Keratinocyte (primary cell): ENCODE results near the gene PPP1R7. TPM values are rescaled to one million over a fixed set of nuclear protein-coding genes. Genes with fewer than 3 reads are reported as not detected.

Experiments
- DNase-seq: peaks from one replicate; pipeline ENCODE4 v3.0.0-alpha.2; 2011; ENCODE audit warnings: low read depth, missing footprints, low spot score
- FAIRE-seq: peaks from 2 replicates; lab custom pipeline; 2011; peaks lifted over from hg19 to GRCh38; lab: Jason Lieb, UNC
- H2AFZ ChIP-seq: 2 replicates; pipeline ENCODE4 v1.6.0; 2012; ENCODE audit warnings: low read length, control low read depth, inconsistent platforms; ENCODE audit not compliant: control insufficient read depth
- H3K27ac ChIP-seq: 2 replicates; pipeline ENCODE4 v1.5.1; 2011; ENCODE audit warnings: low read length; ENCODE audit not compliant: control insufficient read depth, insufficient read depth
- H3K27me3 ChIP-seq: 3 replicates; pipeline ENCODE4 v1.6.0; 2011; ENCODE audit warnings: low read length; ENCODE audit not compliant: control insufficient read depth, insufficient read depth; ENCODE audit errors: extremely low read depth
- H3K36me3 ChIP-seq, 2 experiments: 2 replicates in 1 of 2; 3 replicates in 1 of 2; pipeline ENCODE4 v1.5.1; 2011; ENCODE audit warnings: low read length in 2 of 2, mild to moderate bottlenecking in 1 of 2; ENCODE audit not compliant: control insufficient read depth in 2 of 2, insufficient read depth in 2 of 2; ENCODE audit errors: extremely low read depth in 1 of 2
- H3K4me1 ChIP-seq: 3 replicates; pipeline ENCODE4 v1.5.1; 2011; ENCODE audit warnings: low read length; ENCODE audit not compliant: control insufficient read depth, insufficient read depth; ENCODE audit errors: extremely low read depth
- H3K4me2 ChIP-seq: 3 replicates; pipeline ENCODE4 v1.6.0; 2011; ENCODE audit warnings: low read depth, low read length; ENCODE audit not compliant: control insufficient read depth, insufficient read depth; ENCODE audit errors: extremely low read depth
- H3K4me3 ChIP-seq, 3 experiments: fragments of 200-600 bp in 1 of 3; sonication (generic) in 1 of 3; 2 replicates in 2 of 3; 3 replicates in 1 of 3; pipeline ENCODE4 v1.5.1; 2011 to 2016; ENCODE audit warnings: low read length in 3 of 3, mild to moderate bottlenecking in 3 of 3, control low read depth in 2 of 3, inconsistent platforms in 1 of 3, low read depth in 1 of 3, mixed read lengths in 1 of 3, mixed run types in 1 of 3, moderate library complexity in 1 of 3; ENCODE audit not compliant: control insufficient read depth in 2 of 3, insufficient read depth in 2 of 3; ENCODE audit errors: extremely low read depth in 1 of 3
- H3K79me2 ChIP-seq: 2 replicates; pipeline ENCODE4 v1.6.0; 2012; ENCODE audit warnings: low read length; ENCODE audit not compliant: control insufficient read depth, insufficient read depth
- H3K9ac ChIP-seq: 3 replicates; pipeline ENCODE4 v1.6.0; 2011; ENCODE audit warnings: low read length; ENCODE audit not compliant: control insufficient read depth, insufficient read depth; ENCODE audit errors: extremely low read depth
- H3K9me1 ChIP-seq: 3 replicates; pipeline ENCODE4 v1.6.0; 2011; ENCODE audit warnings: low read length; ENCODE audit not compliant: control insufficient read depth, insufficient read depth; ENCODE audit errors: extremely low read depth
- H3K9me3 ChIP-seq: 2 replicates; pipeline ENCODE4 v1.5.1; 2012; ENCODE audit warnings: low read depth, low read length; ENCODE audit not compliant: control insufficient read depth
- H4K20me1 ChIP-seq: 3 replicates; pipeline ENCODE4 v1.6.0; 2011; ENCODE audit warnings: low read length; ENCODE audit not compliant: control insufficient read depth, insufficient read depth; ENCODE audit errors: extremely low read depth
- EZH2 ChIP-seq: IDR thresholded peaks from one replicate; pipeline ENCODE4 v1.6.1; 2012; ENCODE audit warnings: inconsistent platforms, mild to moderate bottlenecking, low read length, moderate library complexity
- dilution Hi-C: fragments of 300-500 bp; cut with MboI; formaldehyde crosslinking; loops from one replicate; pipeline ENCODE4 v1.7.0; 2020; ENCODE audit warnings: low sequenced_read_pairs; ENCODE audit not compliant: extremely low pct_ligation_motif_present
- polyA plus RNA-seq, 5 experiments: library from polyadenylated mRNA; depleted of rRNA in 3 of 5; stranded (reverse) in 3 of 5; stranded (forward) in 1 of 5; unstranded in 1 of 5; fragments of >200 nt; gene quantifications; 1 replicate in 1 of 5; 2 replicates in 3 of 5; 3 replicates in 1 of 5; pipeline versions ENCODE4 v1.2.1 to v1.2.3, GENCODE V29; 2011 to 2012; ENCODE audit warnings: missing spikeins in 2 of 5, low read depth in 1 of 5, low replicate concordance in 1 of 5
- TF ChIP-seq, protein P1 (sequence below), 3 experiments: IDR thresholded peaks in 1 of 3; conservative IDR thresholded peaks in 1 of 3; optimal IDR thresholded peaks in 1 of 3; 2 replicates in 2 of 3; 3 replicates in 1 of 3; pipeline versions ENCODE3 to v1.5.1; 2011; ENCODE audit warnings: low read length in 3 of 3, mild to moderate bottlenecking in 3 of 3, moderate library complexity in 2 of 3, control low read depth in 1 of 3, inconsistent platforms in 1 of 3; ENCODE audit not compliant: insufficient read depth in 2 of 3; ENCODE audit errors: extremely low read depth in 1 of 3

The PPP1R7 gene
- polyA plus RNA-seq, 1 donor (not counting 4 experiments of a cell fraction or from before 2014, with no cell fraction given), result 84.9 TPM

DNA sequence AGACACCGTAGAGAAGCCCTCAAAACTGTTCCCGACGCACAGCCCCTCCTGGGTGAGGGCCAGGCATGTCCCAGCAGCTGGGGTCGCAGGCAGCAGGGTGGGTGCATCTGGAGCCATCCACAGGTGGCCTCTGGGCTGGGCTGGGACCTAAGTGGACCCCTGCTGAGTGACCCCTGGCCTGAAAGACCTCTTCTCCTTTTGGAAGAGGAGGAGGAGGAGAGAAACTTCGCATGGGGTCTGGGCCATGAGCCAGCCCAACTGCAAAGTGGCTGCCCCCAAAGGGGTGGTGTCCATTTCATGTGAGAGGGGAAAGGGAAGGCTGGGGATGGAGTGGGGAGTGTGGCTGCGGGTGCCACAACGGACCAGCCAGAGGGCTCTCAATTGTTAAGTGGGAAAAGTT, 63.3 kb downstream of the PPP1R7 start:
- Histone ChIP-seq H3K9me1 (no peaks in the 10 kb centered on the region), H3K4me1 (no peaks in the 10 kb centered on the region), H3K9me3 (no peaks in the 10 kb centered on the region), H3K4me2 (no peak overlapping the region), H3K9ac (no peak overlapping the region), H4K20me1 (no peaks in the 10 kb centered on the region), H3K79me2 (no peaks in the 10 kb centered on the region), H3K27me3 (peaks cover 40% of the 10 kb centered on the region), H3K4me3 (no peak overlapping the region), H3K36me3 (no peaks in the 10 kb centered on the region), H2AFZ (no peak overlapping the region), H3K27ac (no peak overlapping the region)
- DNase-seq, result no peak
- no peak for FAIRE-seq
- dilution Hi-C loops, result no loop called here
- TF ChIP-seq EZH2, result no peak
- TF ChIP-seq, protein P1, sequence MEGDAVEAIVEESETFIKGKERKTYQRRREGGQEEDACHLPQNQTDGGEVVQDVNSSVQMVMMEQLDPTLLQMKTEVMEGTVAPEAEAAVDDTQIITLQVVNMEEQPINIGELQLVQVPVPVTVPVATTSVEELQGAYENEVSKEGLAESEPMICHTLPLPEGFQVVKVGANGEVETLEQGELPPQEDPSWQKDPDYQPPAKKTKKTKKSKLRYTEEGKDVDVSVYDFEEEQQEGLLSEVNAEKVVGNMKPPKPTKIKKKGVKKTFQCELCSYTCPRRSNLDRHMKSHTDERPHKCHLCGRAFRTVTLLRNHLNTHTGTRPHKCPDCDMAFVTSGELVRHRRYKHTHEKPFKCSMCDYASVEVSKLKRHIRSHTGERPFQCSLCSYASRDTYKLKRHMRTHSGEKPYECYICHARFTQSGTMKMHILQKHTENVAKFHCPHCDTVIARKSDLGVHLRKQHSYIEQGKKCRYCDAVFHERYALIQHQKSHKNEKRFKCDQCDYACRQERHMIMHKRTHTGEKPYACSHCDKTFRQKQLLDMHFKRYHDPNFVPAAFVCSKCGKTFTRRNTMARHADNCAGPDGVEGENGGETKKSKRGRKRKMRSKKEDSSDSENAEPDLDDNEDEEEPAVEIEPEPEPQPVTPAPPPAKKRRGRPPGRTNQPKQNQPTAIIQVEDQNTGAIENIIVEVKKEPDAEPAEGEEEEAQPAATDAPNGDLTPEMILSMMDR (optimal IDR thresholded peaks at IDR 0.05 in 1 of 3, IDR thresholded peaks at IDR 0.05 in 1 of 3, conservative IDR thresholded peaks at IDR 0.05 in 1 of 3; ENCODE audit: extremely low read depth in 1 of 3, insufficient read depth in 2 of 3, low read length in 3 of 3), result no peak

DNA sequence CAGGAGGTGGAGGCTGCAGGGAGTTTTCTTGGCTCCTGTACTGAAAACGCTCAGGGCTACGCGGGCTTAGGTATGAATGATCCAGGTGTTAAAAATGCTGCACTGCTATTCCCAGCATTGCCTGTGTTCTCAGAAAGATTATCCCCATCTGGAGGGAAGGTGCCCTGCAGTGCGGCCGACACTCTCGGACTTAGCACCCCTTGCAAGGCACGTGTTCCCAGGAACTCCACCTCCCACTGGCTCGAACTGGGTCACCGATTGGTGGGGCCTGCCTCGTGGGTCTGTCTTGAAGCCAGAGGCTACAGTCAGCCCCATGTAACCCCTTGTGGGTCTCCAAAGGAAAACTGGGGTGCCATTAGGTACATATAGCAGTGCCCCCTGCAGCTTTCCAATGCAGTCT, 63.9 kb downstream of the PPP1R7 start:
- dilution Hi-C loops, result no loop called here
- H3K9ac ChIP-seq, result no peak overlapping the region
- no peaks in the 10 kb centered on the region for H4K20me1 ChIP-seq
- H2AFZ ChIP-seq, result no peak overlapping the region
- no peaks in the 10 kb centered on the region for H3K9me3 ChIP-seq
- H3K27ac ChIP-seq, result no peak overlapping the region
- H3K27me3 ChIP-seq, result peaks cover 40% of the 10 kb centered on the region
- H3K9me1 ChIP-seq, result no peaks in the 10 kb centered on the region
- no peaks in the 10 kb centered on the region for H3K4me1 ChIP-seq
- DNase-seq, result no peak
- no peak overlapping the region for H3K4me2 ChIP-seq
- no peak for FAIRE-seq
- H3K79me2 ChIP-seq, result no peaks in the 10 kb centered on the region
- H3K36me3 ChIP-seq, result no peaks in the 10 kb centered on the region
- H3K4me3 ChIP-seq, result no peak overlapping the region
- TF ChIP-seq, protein P1 (optimal IDR thresholded peaks at IDR 0.05 in 1 of 3, IDR thresholded peaks at IDR 0.05 in 1 of 3, conservative IDR thresholded peaks at IDR 0.05 in 1 of 3; ENCODE audit: extremely low read depth in 1 of 3, insufficient read depth in 2 of 3, low read length in 3 of 3), result no peak
- TF ChIP-seq EZH2, result no peak
